ENCODE measurements around the gene PTPRD.

PTPRD gene

DNA sequence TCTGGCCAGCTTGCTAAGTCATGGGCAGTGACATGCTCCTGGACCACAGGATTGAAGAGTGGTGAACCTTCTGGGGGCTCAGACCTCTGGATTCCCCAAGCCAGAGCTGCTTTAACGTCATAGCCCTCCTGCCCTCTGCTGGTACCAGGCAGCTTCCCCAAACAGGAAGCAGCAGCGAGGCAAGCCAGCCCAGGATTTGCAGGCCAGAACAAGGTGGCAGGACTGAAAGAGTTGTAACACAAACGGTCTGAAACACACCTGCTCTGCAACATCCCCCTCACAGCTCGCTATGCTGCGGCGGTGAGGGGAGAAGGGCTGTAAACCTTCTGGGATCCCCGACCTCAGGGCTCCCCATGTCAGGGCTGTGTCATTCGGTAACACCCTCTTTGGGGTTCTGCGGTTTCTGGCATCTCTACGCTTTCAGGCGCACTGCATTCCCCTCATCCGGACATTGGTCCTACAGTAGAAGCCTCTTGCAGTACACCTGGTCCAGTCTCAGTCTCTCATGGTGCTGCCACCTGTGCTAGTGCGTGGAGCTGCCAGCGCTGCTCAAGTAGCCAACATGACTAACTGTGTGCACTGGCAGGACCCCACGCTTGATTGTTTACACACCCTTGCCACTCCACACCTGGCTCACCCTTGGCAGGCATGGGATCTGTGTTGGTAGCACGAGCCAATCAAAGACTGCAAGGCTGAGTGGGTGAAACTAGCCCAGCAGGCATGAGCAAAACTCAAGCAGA lies 893.3 kb downstream of the PTPRD start:
- Histone ChIP-seq H3K27ac (no peak overlapping the region), H3K4me3 (no peak overlapping the region), H3K9me3 (ENCODE audit: low read depth, low read length) (no peaks in the 10 kb centered on the region), H3K9ac (ENCODE audit: insufficient read length) (no peak overlapping the region), H3K36me3 (ENCODE audit: insufficient read depth, low read length) (no peaks in the 10 kb centered on the region)
- TF ChIP-seq POLR2AphosphoS5 (IDR thresholded peaks at IDR 0.05; ENCODE audit: borderline replicate concordance, low read depth, low read length) (no peak), EZH2 (IDR thresholded peaks at IDR 0.05) (no peak), FOXP2 (optimal IDR thresholded peaks at IDR 0.05; ENCODE audit: control extremely low read depth, extremely low read length, insufficient read depth) (no peak)
- DNase-seq (ENCODE audit: low read depth, low spot score): no peak

DNA sequence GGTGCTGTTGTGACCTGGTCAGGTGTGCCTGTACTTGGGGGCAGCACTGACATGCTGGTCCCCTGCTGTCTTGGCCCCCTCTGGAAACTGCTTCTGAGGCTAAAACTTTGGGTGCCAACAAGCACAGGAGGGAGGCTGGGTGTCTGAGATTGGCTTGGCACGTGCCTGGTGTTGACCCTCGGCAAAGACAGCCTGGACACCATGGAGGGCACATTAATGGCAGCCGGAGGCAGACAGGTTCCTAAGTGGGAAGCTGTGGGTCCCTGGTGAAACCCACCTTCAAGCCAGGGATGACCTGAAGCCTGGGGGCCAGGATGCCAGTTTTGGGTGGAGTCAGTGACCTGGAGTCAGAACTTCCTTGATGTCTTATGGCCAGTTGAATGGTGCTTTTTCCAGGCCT lies 894.1 kb downstream of the PTPRD start:
- Histone ChIP-seq H3K27ac (no peak overlapping the region), H3K9ac (ENCODE audit: insufficient read length) (no peak overlapping the region), H3K36me3 (ENCODE audit: insufficient read depth, low read length) (no peaks in the 10 kb centered on the region), H3K4me3 (no peak overlapping the region), H3K9me3 (ENCODE audit: low read depth, low read length) (no peaks in the 10 kb centered on the region)
- TF ChIP-seq POLR2AphosphoS5 (IDR thresholded peaks at IDR 0.05; ENCODE audit: borderline replicate concordance, low read depth, low read length) (no peak), FOXP2 (optimal IDR thresholded peaks at IDR 0.05; ENCODE audit: control extremely low read depth, extremely low read length, insufficient read depth) (no peak), EZH2 (IDR thresholded peaks at IDR 0.05) (no peak)
- DNase-seq (ENCODE audit: low read depth, low spot score): no peak

DNA sequence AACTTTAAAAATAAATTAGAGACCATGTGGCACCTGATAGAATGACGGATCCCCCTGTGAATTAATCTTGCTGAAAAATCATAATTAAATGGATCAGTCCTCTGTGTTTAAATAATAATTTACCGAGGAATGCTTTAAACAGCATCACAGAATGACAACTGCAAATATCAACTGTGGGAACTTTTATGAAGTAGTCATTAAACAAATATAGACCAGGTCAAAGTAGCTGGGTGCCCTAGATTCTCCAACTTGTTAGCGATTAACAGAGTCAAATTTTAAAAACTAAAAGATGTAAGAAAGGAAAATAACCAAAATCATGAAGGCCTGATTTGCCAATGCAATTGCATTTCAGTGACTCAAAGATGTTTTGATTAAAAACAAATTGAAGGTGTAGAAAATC lies 933.4 kb downstream of the PTPRD start:
- no peak for DNase-seq (ENCODE audit: low read depth, low spot score)
- Histone ChIP-seq H3K4me3 (no peak overlapping the region), H3K27ac (no peak overlapping the region), H3K36me3 (ENCODE audit: insufficient read depth, low read length) (no peaks in the 10 kb centered on the region), H3K9ac (ENCODE audit: insufficient read length) (no peak overlapping the region), H3K9me3 (ENCODE audit: low read depth, low read length) (no peaks in the 10 kb centered on the region)
- TF ChIP-seq FOXP2 (optimal IDR thresholded peaks at IDR 0.05; ENCODE audit: control extremely low read depth, extremely low read length, insufficient read depth) (no peak), EZH2 (IDR thresholded peaks at IDR 0.05) (no peak), POLR2AphosphoS5 (IDR thresholded peaks at IDR 0.05; ENCODE audit: borderline replicate concordance, low read depth, low read length) (no peak)

DNA sequence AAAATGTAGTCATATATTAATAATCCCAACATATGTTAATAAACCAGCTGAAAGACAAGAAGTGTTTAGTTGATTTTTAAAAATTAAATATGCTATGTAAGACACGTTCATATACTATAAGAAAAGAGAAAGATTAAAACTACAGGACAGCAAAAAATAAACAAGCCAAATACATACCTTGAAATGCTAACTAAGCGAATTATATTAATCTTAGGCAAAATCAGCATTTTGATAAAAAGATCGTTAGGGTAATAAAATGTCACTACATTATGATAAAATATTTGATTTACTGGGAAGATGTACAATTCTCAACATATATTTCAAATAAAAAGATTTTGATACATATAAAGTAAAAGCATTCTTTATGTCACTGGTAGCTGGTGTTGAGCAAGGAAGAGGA lies 938.3 kb downstream of the PTPRD start:
- H3K4me3 ChIP-seq: no peak overlapping the region
- no peaks in the 10 kb centered on the region for H3K9me3 ChIP-seq (ENCODE audit: low read depth, low read length)
- H3K9ac ChIP-seq (ENCODE audit: insufficient read length): no peak overlapping the region
- H3K36me3 ChIP-seq (ENCODE audit: insufficient read depth, low read length): no peaks in the 10 kb centered on the region
- TF ChIP-seq EZH2 (IDR thresholded peaks at IDR 0.05): no peak
- TF ChIP-seq POLR2AphosphoS5 (IDR thresholded peaks at IDR 0.05; ENCODE audit: borderline replicate concordance, low read depth, low read length): no peak
- no peak for TF ChIP-seq FOXP2 (optimal IDR thresholded peaks at IDR 0.05; ENCODE audit: control extremely low read depth, extremely low read length, insufficient read depth)
- DNase-seq (ENCODE audit: low read depth, low spot score): no peak
- H3K27ac ChIP-seq: no peak overlapping the region

DNA sequence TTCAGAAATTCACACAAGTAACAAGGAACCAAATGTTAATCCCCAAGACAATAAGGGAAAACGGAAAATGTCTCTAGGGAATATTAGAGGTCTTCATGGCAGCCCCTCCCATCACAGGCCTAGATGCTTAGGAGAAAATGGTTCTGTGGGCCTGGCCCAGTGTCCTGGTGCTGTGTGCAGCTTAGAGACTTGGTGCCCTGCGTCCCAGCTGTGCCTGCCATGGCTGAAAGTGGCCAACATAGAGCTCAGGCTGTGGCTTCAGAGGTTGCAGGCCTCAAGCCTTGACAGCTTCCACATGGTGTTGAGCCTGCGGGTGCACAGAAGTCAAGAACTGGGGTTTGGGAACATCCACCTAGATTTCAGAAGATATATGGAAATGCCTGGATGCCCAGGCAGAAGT lies 942.3 kb downstream of the PTPRD start:
- no peak for DNase-seq (ENCODE audit: low read depth, low spot score)
- Histone ChIP-seq H3K36me3 (ENCODE audit: insufficient read depth, low read length) (no peaks in the 10 kb centered on the region), H3K4me3 (no peak overlapping the region), H3K9ac (ENCODE audit: insufficient read length) (no peak overlapping the region), H3K9me3 (ENCODE audit: low read depth, low read length) (no peaks in the 10 kb centered on the region), H3K27ac (no peak overlapping the region)
- no peak for TF ChIP-seq EZH2 (IDR thresholded peaks at IDR 0.05)
- no peak for TF ChIP-seq POLR2AphosphoS5 (IDR thresholded peaks at IDR 0.05; ENCODE audit: borderline replicate concordance, low read depth, low read length)
- TF ChIP-seq FOXP2 (optimal IDR thresholded peaks at IDR 0.05; ENCODE audit: control extremely low read depth, extremely low read length, insufficient read depth): no peak

DNA sequence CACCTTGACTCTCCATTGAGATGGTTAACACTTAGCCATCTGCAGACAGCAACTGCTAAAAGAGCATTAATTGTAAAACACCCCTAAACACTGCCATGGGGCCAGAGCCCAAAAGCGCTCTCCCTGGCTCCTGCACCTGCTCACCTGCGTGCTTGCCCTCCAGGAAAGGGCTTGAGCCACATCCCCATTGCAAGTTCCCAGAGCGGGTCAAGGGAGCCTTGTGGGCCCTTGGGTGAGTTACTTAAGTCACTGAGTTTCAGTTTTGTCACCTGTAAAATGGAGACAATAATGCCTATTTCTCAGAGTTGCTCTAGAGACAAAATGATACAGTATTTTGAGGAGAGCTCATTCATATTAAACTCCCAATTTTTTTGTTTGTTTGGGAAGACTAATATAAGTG lies 967.8 kb downstream of the PTPRD start:
- no peak for DNase-seq (ENCODE audit: low read depth, low spot score)
- Histone ChIP-seq H3K4me3 (no peak overlapping the region), H3K9me3 (ENCODE audit: low read depth, low read length) (no peaks in the 10 kb centered on the region), H3K36me3 (ENCODE audit: insufficient read depth, low read length) (no peaks in the 10 kb centered on the region), H3K27ac (no peak overlapping the region), H3K9ac (ENCODE audit: insufficient read length) (no peak overlapping the region)
- no peak for TF ChIP-seq POLR2AphosphoS5 (IDR thresholded peaks at IDR 0.05; ENCODE audit: borderline replicate concordance, low read depth, low read length)
- TF ChIP-seq FOXP2 (optimal IDR thresholded peaks at IDR 0.05; ENCODE audit: control extremely low read depth, extremely low read length, insufficient read depth): no peak
- TF ChIP-seq EZH2 (IDR thresholded peaks at IDR 0.05): no peak

DNA sequence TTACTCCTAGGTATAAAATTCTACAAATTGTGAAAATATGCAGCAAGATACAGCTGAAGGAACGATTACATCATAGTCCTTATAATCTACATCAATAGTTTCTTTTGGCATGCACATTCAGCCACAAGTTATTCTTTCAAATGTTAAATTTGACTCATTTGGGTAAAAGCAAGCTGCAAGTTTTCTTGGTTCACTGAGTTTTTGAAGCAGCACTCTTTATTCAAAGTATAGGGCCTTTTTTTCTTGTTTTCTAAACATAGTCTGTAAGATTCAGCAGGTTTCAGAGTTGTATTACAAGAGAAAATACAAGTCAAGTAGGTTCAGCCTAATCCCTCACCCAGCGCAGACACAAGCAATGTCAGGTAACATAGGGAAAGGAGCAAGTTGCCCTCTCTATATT lies 981.5 kb downstream of the PTPRD start:
- Histone ChIP-seq H3K36me3 (ENCODE audit: insufficient read depth, low read length) (no peaks in the 10 kb centered on the region), H3K27ac (no peak overlapping the region), H3K9ac (ENCODE audit: insufficient read length) (no peak overlapping the region), H3K4me3 (no peak overlapping the region), H3K9me3 (ENCODE audit: low read depth, low read length) (no peaks in the 10 kb centered on the region)
- DNase-seq (ENCODE audit: low read depth, low spot score): no peak
- no peak for TF ChIP-seq POLR2AphosphoS5 (IDR thresholded peaks at IDR 0.05; ENCODE audit: borderline replicate concordance, low read depth, low read length)
- TF ChIP-seq FOXP2 (optimal IDR thresholded peaks at IDR 0.05; ENCODE audit: control extremely low read depth, extremely low read length, insufficient read depth): no peak

DNA sequence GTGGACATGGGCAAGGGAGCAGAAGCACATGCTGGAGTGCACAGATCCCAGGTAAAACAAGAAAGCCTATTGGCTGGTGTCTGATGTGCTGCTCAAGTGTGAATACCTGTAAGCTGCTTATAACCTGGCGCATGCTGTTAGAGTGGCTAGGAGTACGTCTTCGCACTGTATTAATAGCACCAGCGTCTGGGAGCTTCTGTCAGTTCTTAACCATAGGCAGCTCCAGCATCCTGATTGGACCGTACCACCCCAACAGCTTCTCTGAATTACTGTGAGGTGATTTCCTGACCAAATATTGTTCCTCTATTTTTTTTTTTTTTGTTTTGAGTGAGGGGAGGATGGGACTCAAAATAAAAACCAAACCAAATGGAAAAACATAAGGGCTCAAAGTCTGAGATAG lies 987.6 kb downstream of the PTPRD start:
- DNase-seq (ENCODE audit: low read depth, low spot score): no peak
- Histone ChIP-seq H3K9me3 (ENCODE audit: low read depth, low read length) (no peaks in the 10 kb centered on the region), H3K9ac (ENCODE audit: insufficient read length) (no peak overlapping the region), H3K27ac (no peak overlapping the region), H3K4me3 (no peak overlapping the region), H3K36me3 (ENCODE audit: insufficient read depth, low read length) (no peaks in the 10 kb centered on the region)
- TF ChIP-seq EZH2 (IDR thresholded peaks at IDR 0.05) (no peak), FOXP2 (optimal IDR thresholded peaks at IDR 0.05; ENCODE audit: control extremely low read depth, extremely low read length, insufficient read depth) (no peak), POLR2AphosphoS5 (IDR thresholded peaks at IDR 0.05; ENCODE audit: borderline replicate concordance, low read depth, low read length) (no peak)

DNA sequence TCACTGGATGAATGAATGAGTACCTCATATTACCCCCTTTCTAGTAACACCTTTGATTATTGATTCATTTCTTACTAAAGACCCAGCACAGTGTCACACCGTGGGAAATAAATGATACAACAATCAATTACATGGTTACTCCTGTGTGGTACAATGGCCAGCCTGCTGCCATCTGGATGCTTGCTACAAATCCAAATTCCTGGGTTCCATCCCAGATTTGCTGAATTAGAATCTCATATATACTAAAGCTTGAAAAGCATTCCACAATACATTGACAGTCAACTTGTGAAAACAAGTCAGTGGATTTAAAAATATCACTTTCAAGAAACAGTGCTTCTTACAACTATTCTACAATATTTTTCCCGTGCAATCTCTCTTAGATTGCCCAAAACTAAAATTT lies 989.3 kb downstream of the PTPRD start:
- TF ChIP-seq EZH2 (IDR thresholded peaks at IDR 0.05) (no peak), POLR2AphosphoS5 (IDR thresholded peaks at IDR 0.05; ENCODE audit: borderline replicate concordance, low read depth, low read length) (no peak), FOXP2 (optimal IDR thresholded peaks at IDR 0.05; ENCODE audit: control extremely low read depth, extremely low read length, insufficient read depth) (no peak)
- no peak overlapping the region for H3K27ac ChIP-seq
- H3K9me3 ChIP-seq (ENCODE audit: low read depth, low read length): no peaks in the 10 kb centered on the region
- no peak overlapping the region for H3K9ac ChIP-seq (ENCODE audit: insufficient read length)
- no peaks in the 10 kb centered on the region for H3K36me3 ChIP-seq (ENCODE audit: insufficient read depth, low read length)
- no peak overlapping the region for H3K4me3 ChIP-seq
- DNase-seq (ENCODE audit: low read depth, low spot score): no peak
